ENCODE data around the gene SHISA9.

DNA sequence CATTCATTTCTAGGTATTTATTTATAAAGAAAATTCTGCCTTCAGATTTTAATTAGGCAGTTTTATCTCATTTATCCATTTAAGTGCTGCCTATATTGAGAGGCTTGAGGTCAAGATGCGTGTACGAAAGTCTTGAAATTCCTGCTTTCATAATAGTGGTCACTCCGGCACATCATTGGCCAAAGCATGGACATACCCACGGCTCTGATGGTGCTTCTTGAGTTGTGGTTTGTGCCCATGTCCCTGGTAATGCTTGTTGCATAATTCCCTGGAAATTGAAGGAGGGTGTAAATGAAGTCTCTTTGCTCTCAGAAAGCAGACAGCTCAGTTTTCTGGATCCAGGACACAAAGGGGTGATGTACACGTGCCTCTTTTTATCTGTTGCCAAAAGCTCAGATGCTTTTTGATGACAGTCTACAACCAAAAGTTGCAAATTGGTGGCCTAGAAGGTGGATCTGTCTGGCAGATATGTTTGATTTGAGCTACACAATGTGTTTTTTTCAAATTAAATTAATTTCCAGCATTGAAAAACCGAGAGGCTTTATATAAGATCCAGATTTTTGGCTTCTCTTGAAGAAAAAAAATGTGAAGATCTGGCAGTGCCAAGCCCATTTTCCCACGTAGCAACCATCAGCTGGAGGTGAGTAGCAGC lies 94.4 kb downstream of the SHISA9 start:
- TF ChIP-seq, protein P1, sequence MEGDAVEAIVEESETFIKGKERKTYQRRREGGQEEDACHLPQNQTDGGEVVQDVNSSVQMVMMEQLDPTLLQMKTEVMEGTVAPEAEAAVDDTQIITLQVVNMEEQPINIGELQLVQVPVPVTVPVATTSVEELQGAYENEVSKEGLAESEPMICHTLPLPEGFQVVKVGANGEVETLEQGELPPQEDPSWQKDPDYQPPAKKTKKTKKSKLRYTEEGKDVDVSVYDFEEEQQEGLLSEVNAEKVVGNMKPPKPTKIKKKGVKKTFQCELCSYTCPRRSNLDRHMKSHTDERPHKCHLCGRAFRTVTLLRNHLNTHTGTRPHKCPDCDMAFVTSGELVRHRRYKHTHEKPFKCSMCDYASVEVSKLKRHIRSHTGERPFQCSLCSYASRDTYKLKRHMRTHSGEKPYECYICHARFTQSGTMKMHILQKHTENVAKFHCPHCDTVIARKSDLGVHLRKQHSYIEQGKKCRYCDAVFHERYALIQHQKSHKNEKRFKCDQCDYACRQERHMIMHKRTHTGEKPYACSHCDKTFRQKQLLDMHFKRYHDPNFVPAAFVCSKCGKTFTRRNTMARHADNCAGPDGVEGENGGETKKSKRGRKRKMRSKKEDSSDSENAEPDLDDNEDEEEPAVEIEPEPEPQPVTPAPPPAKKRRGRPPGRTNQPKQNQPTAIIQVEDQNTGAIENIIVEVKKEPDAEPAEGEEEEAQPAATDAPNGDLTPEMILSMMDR (IDR thresholded peaks at IDR 0.05) = no peak
- TF ChIP-seq POLR2A (IDR thresholded peaks at IDR 0.05) (no peak), EP300 (IDR thresholded peaks at IDR 0.05) (no peak)

Measured in stomach (tissue), 4 donors.